GM10248 (cell line): Measurements from ENCODE around the gene CITED4.
"Not testable (repeated sequence)": the region's sequence is repeated elsewhere in the genome, so short reads cannot be mapped to it uniquely, and the experiment has no call there.

ENCODE experiments used
- CTCF ChIA-PET: fragments of 300-600 bp; sonication (Branson Sonifier 250); formaldehyde crosslinking; extraction: SDS; loops from one replicate; lab custom pipeline; 2021; ENCODE audit warnings: antibody characterized with exemption; lab: Yijun Ruan, JAX
- POLR2A ChIA-PET: fragments of 350-650 bp; sonication (Branson Sonifier 250); formaldehyde crosslinking; extraction: SDS; loops from one replicate; lab custom pipeline; 2020; ENCODE audit warnings: antibody characterized with exemption; lab: Yijun Ruan, JAX
- DNase-seq: peaks from one replicate; pipeline ENCODE4 v3.0.0; 2012; ENCODE audit errors: extremely low spot score
- TF ChIP-seq, protein P1 (sequence below): IDR thresholded peaks from 2 replicates; pipeline ENCODE4 v1.5.1; 2012; ENCODE audit warnings: mild to moderate bottlenecking, low read depth; ENCODE audit errors: extremely low read depth, missing control alignments, control extremely low read depth

Gene CITED4

DNA sequence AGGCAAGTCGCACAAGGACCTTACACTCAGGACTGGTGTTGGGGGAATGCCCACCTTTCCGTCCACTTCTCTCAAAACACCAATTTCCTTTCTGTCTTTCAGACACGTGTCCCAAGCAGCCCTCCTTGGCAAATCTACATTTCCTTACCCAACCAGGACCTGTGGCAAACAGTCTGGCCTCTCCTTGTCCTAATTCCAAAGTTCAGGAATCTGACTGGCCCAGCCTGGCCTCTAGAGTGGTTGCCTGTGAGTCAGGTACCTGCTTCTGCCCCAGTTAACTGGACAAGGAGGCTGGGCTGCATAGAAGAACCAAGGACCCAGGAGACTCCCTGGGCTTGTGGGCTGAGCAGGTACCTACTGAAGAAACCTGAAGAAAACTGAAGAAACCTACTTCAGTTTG lies 34.3 kb upstream of the CITED4 start:
- DNase-seq: no peak
- ChIA-PET CTCF (interaction anchor here (1.3 kb wide), 1 partner anchor 55 kb away, joined by 3 read pairs; no protein-coding TSS in a partner anchor), POLR2A (no interaction called here)
- TF ChIP-seq, protein P1, sequence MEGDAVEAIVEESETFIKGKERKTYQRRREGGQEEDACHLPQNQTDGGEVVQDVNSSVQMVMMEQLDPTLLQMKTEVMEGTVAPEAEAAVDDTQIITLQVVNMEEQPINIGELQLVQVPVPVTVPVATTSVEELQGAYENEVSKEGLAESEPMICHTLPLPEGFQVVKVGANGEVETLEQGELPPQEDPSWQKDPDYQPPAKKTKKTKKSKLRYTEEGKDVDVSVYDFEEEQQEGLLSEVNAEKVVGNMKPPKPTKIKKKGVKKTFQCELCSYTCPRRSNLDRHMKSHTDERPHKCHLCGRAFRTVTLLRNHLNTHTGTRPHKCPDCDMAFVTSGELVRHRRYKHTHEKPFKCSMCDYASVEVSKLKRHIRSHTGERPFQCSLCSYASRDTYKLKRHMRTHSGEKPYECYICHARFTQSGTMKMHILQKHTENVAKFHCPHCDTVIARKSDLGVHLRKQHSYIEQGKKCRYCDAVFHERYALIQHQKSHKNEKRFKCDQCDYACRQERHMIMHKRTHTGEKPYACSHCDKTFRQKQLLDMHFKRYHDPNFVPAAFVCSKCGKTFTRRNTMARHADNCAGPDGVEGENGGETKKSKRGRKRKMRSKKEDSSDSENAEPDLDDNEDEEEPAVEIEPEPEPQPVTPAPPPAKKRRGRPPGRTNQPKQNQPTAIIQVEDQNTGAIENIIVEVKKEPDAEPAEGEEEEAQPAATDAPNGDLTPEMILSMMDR: no peak

- TF ChIP-seq, protein P1: no peak
- no peak for DNase-seq
- ChIA-PET CTCF (no interaction called here), POLR2A (no interaction called here)
Measured at GRCh38 chr1:40895601-40896000, 33.4 kb upstream of the CITED4 start.

DNA sequence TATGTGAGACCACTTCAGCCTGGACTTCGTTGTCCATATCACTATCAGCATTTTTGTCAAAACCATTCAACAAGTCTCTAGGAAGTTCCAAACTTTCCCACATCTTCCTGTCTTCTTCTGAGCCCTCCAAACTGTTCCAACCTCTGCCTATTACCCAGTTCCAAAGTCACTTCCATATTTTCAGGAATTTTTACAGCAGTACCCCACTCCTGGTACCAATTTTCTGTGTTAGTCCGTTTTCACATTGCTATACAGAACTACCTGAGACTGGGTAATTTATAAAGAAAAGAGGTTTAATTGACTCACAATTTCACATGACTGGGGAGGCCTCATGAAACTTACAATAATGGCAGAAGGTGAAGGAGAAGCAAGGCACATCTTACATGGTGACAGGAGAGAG lies 32.7 kb upstream of the CITED4 start:
- CTCF ChIA-PET, DNase-seq, POLR2A ChIA-PET: not testable (repeated sequence)

GRCh38 chr1:40894455-40894854 lies 32.3 kb upstream of the CITED4 start:
- TF ChIP-seq, protein P1: no peak

DNA sequence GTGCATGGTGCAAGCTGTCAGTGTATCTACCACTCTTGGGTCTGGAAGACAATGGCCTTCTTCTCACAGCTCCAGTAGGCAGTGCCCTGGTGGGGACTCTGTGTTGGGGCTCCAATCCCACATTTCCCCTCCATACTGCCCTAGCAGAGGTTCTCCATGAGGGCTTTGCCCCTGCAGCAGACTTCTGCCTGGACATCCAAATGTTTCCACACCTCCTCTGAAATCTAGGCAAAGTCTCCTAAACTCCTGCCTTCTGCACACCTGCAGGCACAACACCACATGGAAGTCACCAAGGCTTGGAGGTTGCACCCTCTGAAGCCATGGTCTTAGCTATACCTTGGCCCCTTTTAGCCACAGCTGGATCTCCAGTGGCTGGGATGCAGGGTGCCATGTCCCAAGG lies 31.8 kb upstream of the CITED4 start:
- ChIA-PET CTCF (interaction anchor here (0.7 kb wide), 1 partner anchor 44 kb away, joined by 3 read pairs; no protein-coding TSS in a partner anchor), POLR2A (no interaction called here)
- TF ChIP-seq, protein P1: no peak
- no peak for DNase-seq

More at GRCh38 chr1:40894455-40894854, 32.3 kb upstream of the CITED4 start:
- ChIA-PET POLR2A (no interaction called here), CTCF (interaction anchor here (0.7 kb wide), 1 partner anchor 45 kb away, joined by 3 read pairs; no protein-coding TSS in a partner anchor)
- DNase-seq: no peak

- TF ChIP-seq, protein P1: no peak
- POLR2A ChIA-PET: no interaction called here
Measured at GRCh38 chr1:40892354-40892753, 30.2 kb upstream of the CITED4 start.

DNA sequence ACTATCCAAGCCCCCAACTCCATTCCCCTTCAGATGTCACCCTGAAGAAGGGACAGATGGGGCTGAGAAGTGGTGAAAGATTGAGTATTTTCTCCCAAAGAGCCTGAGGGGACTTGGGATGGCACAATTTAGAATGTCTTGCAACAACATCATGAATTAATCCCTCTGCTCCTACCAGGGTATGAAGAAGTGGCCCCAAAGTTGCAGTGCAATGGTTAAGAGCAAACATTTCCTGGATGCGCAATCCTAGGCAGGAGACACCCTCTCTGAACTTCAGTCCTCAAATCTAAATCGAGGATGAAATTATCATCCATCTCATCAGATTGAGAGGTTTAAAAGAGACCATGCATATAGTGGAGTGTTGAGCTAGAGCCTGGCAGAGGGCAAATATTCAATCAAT lies 28.6 kb upstream of the CITED4 start:
- POLR2A ChIA-PET: no interaction called here
- DNase-seq: no peak
- TF ChIP-seq, protein P1: no peak
- CTCF ChIA-PET: no interaction called here

More at GRCh38 chr1:40892354-40892753, 30.2 kb upstream of the CITED4 start:
- CTCF ChIA-PET: interaction anchor here (1.5 kb wide), 1 partner anchor 16 kb away, joined by 3 read pairs; no protein-coding TSS in a partner anchor
- no peak for DNase-seq
